Cardiac fibroblast (primary cell): ENCODE measurements around the gene C12orf56.

ENCODE experiments used
- DNase-seq, 2 donors: peaks; one replicate each; pipeline versions ENCODE4 v3.0.0 to v3.0.0-alpha.2; 2010; ENCODE audit warnings: low read depth in 2 of 2
- H3K4me3 ChIP-seq, 2 donors: replicated peaks in 1 of 2; 1 replicate in 1 of 2; 2 replicates in 1 of 2; pipeline ENCODE4 v1.5.1; 2011; ENCODE audit warnings: low read depth in 2 of 2, low read length in 2 of 2, mild to moderate bottlenecking in 2 of 2, moderate library complexity in 1 of 2
- CTCF ChIP-seq: IDR thresholded peaks from one replicate; pipeline ENCODE4 v1.5.1; 2011; ENCODE audit warnings: low read depth, mild to moderate bottlenecking, low read length, inconsistent platforms

Gene C12orf56

GRCh38 chr12:64229240-64229639, 161.3 kb downstream of the C12orf56 start:
- no peak for TF ChIP-seq CTCF
- no peak for DNase-seq

DNA sequence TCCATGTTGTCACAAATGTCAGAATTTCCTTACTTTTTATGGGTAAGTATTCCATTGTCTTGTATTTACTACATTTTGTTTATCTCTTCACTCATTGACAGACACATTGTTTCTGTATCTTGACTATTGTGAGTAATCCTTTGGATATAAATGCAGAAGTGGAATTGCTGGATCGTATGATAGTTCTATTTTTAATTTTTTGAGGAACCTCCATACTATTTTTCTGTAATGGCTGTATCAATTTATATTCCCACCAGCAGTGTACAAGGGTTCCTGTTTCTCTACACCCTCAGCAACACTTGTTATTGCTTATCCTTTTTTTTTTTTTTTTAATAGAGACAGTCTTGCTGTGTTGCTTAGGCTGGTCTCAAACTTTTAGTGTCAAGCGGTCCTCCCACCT, 164.9 kb downstream of the C12orf56 start:
- no peak for DNase-seq
- no peak overlapping the region for H3K4me3 ChIP-seq
- no peak for TF ChIP-seq CTCF

More at GRCh38 chr12:64229240-64229639, 161.3 kb downstream of the C12orf56 start:
- H3K4me3 ChIP-seq, result no peak overlapping the region

GRCh38 chr12:64222009-64222765, 168.4 kb downstream of the C12orf56 start, which contains the start of gene KICS2:
Gene KICS2, minus strand, starts transcription at chr12:64222296. Its CDS starts 59 bp downstream, at chr12:64222237.
- DNase-seq, result peak; percentile 95
- TF ChIP-seq CTCF, result no peak
- H3K4me3 ChIP-seq, result peak within 1 kb of the TSS; percentile 91 to 92

- H3K4me3 ChIP-seq, result peak overlapping the region; percentile 91 to 92
Measured at GRCh38 chr12:64221651-64222008, 168.9 kb downstream of the C12orf56 start.

GRCh38 chr12:64220046-64220445, 170.5 kb downstream of the C12orf56 start:
- H3K4me3 ChIP-seq, result no peak overlapping the region
- DNase-seq, result no peak
- no peak for TF ChIP-seq CTCF

More at GRCh38 chr12:64221651-64222008, 168.9 kb downstream of the C12orf56 start:
- no peak for TF ChIP-seq CTCF
- DNase-seq, result peak; percentile 78 to 83

DNA sequence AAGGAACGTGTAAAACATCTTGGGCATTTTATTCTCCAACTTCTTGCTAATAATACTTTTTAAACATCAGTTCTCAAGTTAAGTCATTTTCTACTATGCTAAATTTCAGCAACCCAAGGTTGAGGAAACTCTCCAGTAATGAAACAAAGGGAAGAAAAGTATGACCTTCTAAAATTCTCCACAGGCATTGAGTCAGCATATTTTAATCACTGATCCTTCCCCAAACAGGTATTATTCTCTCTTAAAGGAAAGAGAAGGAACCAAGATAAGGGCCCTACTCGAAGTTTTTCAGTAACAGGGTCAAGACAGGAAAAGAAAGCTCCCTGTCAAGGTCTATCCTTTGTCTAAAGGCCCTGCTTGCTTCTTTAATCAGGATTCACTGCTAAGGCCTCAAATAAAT, 171.4 kb downstream of the C12orf56 start:
- DNase-seq, result peak in 1 of 2 donors; percentile 6
- no peak for TF ChIP-seq CTCF
- H3K4me3 ChIP-seq, result no peak overlapping the region
